Measurements from ENCODE around the gene TMEM171.

- no peak for TF ChIP-seq TGIF2 (CRISPR knock-in tag; IDR thresholded peaks at IDR 0.05)
- no peak for TF ChIP-seq POLR2A (conservative IDR thresholded peaks at IDR 0.05)
- TF ChIP-seq CREB3 (tag; conservative IDR thresholded peaks at IDR 0.05; ENCODE audit: low read depth) = no peak
- no peak for TF ChIP-seq ZNF584 (CRISPR knock-in tag; IDR thresholded peaks at IDR 0.05; ENCODE audit: low read depth)
- TF ChIP-seq CTCF (IDR thresholded peaks at IDR 0.05 in 2 of 3, conservative IDR thresholded peaks at IDR 0.05 in 1 of 3; ENCODE audit: insufficient read depth in 2 of 3, low read depth in 1 of 3, low read length in 3 of 3) = no peak
- no peak for TF ChIP-seq TEAD4 (IDR thresholded peaks at IDR 0.05; ENCODE audit: low read length)
- TF ChIP-seq TEAD4 (CRISPR knock-in tag; IDR thresholded peaks at IDR 0.05; ENCODE audit: borderline replicate concordance) = no peak
- TF ChIP-seq CREB1 (IDR thresholded peaks at IDR 0.05) = no peak
- TF ChIP-seq CREB1 (CRISPR knock-in tag; IDR thresholded peaks at IDR 0.05) = no peak
- no peak for TF ChIP-seq MTF1 (CRISPR knock-in tag; IDR thresholded peaks at IDR 0.05; ENCODE audit: borderline replicate concordance)
- no peak for TF ChIP-seq SNIP1 (IDR thresholded peaks at IDR 0.05; ENCODE audit: low read depth)
- TF ChIP-seq ZSCAN32 (CRISPR knock-in tag; IDR thresholded peaks at IDR 0.05) = no peak
- no peak for TF ChIP-seq MCM5 (IDR thresholded peaks at IDR 0.05; ENCODE audit: low read depth)
- TF ChIP-seq ARID3B (CRISPR knock-in tag; IDR thresholded peaks at IDR 0.05; ENCODE audit: borderline replicate concordance) = no peak
- no peak for TF ChIP-seq VEZF1 (CRISPR knock-in tag; IDR thresholded peaks at IDR 0.05)
Observed at GRCh38 chr5:73111536-73111935, 8.8 kb upstream of the TMEM171 start.
